Gastroesophageal sphincter (tissue), 4 donors: Measurements from ENCODE around the gene RAPGEFL1. TPM values are rescaled to one million over a fixed set of nuclear protein-coding genes. Genes with fewer than 3 reads are reported as not detected.
"Not testable (repeated sequence)": the region's sequence is repeated elsewhere in the genome, so short reads cannot be mapped to it uniquely, and the experiment has no call there.

ENCODE experiments used
- ATAC-seq: fragments of 150-250 bp; one replicate; pipeline ENCODE4 v1.9.1; 2016; ENCODE audit warnings: mild to moderate bottlenecking, moderate library complexity
- H3K27ac ChIP-seq, 4 donors: fragments of 200-600 bp; sonication (generic) in 3 of 4; 1 replicate in 3 of 4; 2 replicates in 1 of 4; pipeline ENCODE4 v1.5.1; 2016 to 2019
- H3K27me3 ChIP-seq: fragments of 200-600 bp; sonication (generic); one replicate; pipeline ENCODE4 v1.5.1; 2019
- H3K36me3 ChIP-seq, 2 donors: fragments of 200-600 bp; sonication (generic); one replicate each; pipeline ENCODE4 v1.5.1; 2019; ENCODE audit warnings: control low read depth in 1 of 2
- H3K4me1 ChIP-seq, 3 donors: fragments of 200-600 bp; sonication (generic); 1 replicate in 2 of 3; 2 replicates in 1 of 3; pipeline ENCODE4 v1.5.1; 2016 to 2019; ENCODE audit warnings: control low read depth in 2 of 3
- H3K4me3 ChIP-seq, 2 donors: fragments of 200-600 bp; sonication (generic); one replicate each; pipeline ENCODE4 v1.5.1; 2019; ENCODE audit warnings: mild to moderate bottlenecking in 1 of 2, moderate library complexity in 1 of 2
- H3K9me3 ChIP-seq, 3 donors: fragments of 200-600 bp; sonication (generic); one replicate each; pipeline ENCODE4 v1.5.1; 2017 to 2019; ENCODE audit warnings: control low read depth in 2 of 3
- EP300 ChIP-seq: sonication (generic); formaldehyde crosslinking; IDR thresholded peaks from one replicate; pipeline ENCODE4 v1.6.1; 2017; ENCODE audit warnings: antibody characterized with exemption, mild to moderate bottlenecking
- POLR2A ChIP-seq, 2 donors: fragments of 450-650 bp; IDR thresholded peaks; one replicate each; pipeline ENCODE4 v1.6.1; 2017; ENCODE audit warnings: antibody characterized with exemption in 2 of 2, mild to moderate bottlenecking in 2 of 2, moderate library complexity in 1 of 2
- POLR2AphosphoS5 ChIP-seq: sonication (generic); formaldehyde crosslinking; IDR thresholded peaks from one replicate; pipeline ENCODE4 v1.6.1; 2017; ENCODE audit warnings: antibody characterized with exemption
- WGBS, 2 donors: methylation state at CpG; one replicate each; pipeline ENCODE4 v1.1.5; 2018; ENCODE audit warnings: low coverage in 1 of 2; 5-methylcytosine and 5-hydroxymethylcytosine counted together
- total RNA-seq, 4 donors: library from RNA; depleted of rRNA; stranded (reverse); fragments of >200 nt; gene quantifications; one replicate each; pipeline ENCODE4 v1.1.0, GENCODE V29; 2016
- TF ChIP-seq, protein P1 (sequence below), 4 experiments: fragments of 200-600 bp in 2 of 4; fragments of 450-650 bp in 2 of 4; sonication (generic) in 1 of 4; IDR thresholded peaks; one replicate each; pipeline ENCODE4 v1.5.1; 2017 to 2019; ENCODE audit warnings: antibody characterized with exemption in 4 of 4, mild to moderate bottlenecking in 2 of 4, moderate library complexity in 2 of 4

RAPGEFL1 gene
- total RNA-seq, 4 donors from 2014 or later, result 2.4 to 5.2 (median 3.3) TPM

- Histone ChIP-seq H3K9me3 (no peaks in the 10 kb centered on the region), H3K4me1 (peaks cover 0 to 20% (median 4%) of the 10 kb centered on the region in 3 donors), H3K27me3 (no peaks in the 10 kb centered on the region), H3K36me3 (no peaks in the 10 kb centered on the region), H3K27ac (peak overlapping the region in 3 of 4 donors; percentile 95 to 97 (median 97)), H3K4me3 (peak overlapping the region; percentile 47 to 74)
- 64 to 100% methylated on average over 1 to 7 of the region's 7 CpGs for WGBS, 2 donors
- no peak for TF ChIP-seq POLR2A (IDR thresholded peaks at IDR 0.05)
- TF ChIP-seq EP300, result no peak
- no peak for TF ChIP-seq POLR2AphosphoS5
- TF ChIP-seq, protein P1, sequence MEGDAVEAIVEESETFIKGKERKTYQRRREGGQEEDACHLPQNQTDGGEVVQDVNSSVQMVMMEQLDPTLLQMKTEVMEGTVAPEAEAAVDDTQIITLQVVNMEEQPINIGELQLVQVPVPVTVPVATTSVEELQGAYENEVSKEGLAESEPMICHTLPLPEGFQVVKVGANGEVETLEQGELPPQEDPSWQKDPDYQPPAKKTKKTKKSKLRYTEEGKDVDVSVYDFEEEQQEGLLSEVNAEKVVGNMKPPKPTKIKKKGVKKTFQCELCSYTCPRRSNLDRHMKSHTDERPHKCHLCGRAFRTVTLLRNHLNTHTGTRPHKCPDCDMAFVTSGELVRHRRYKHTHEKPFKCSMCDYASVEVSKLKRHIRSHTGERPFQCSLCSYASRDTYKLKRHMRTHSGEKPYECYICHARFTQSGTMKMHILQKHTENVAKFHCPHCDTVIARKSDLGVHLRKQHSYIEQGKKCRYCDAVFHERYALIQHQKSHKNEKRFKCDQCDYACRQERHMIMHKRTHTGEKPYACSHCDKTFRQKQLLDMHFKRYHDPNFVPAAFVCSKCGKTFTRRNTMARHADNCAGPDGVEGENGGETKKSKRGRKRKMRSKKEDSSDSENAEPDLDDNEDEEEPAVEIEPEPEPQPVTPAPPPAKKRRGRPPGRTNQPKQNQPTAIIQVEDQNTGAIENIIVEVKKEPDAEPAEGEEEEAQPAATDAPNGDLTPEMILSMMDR (IDR thresholded peaks at IDR 0.05), result no peak
- ATAC-seq, result no peak
These were observed 40.9 kb downstream of the RAPGEFL1 start for GRCh38 chr17:40218006-40218739.

- ATAC-seq, result peak; percentile 99
- H3K4me3 ChIP-seq, result peak within 1 kb of the TSS; percentile 47 to 74
- no peaks in the 10 kb centered on the region for H3K27me3 ChIP-seq
- TF ChIP-seq, protein P1 (IDR thresholded peaks at IDR 0.05), result peak in 3 of 4 experiments; percentile 73 to 88 (median 83)
- peak; percentile 76 for TF ChIP-seq POLR2AphosphoS5
- TF ChIP-seq POLR2A (IDR thresholded peaks at IDR 0.05), result peak; percentile 29 to 62
- no peak for TF ChIP-seq EP300
- peaks cover 0 to 25% (median 4%) of the 10 kb centered on the region in 3 donors for H3K4me1 ChIP-seq
- H3K9me3 ChIP-seq, result no peaks in the 10 kb centered on the region
- WGBS, 2 donors, result 2 to 8% methylated on average over 11 to 12 of the region's 59 CpGs
- H3K36me3 ChIP-seq, result no peaks in the 10 kb centered on the region
- peak within 1 kb of the TSS; percentile 35 to 97 (median 96) for H3K27ac ChIP-seq
These were observed 41.7 kb downstream of the RAPGEFL1 start, which contains the start of gene WIPF2 for GRCh38 chr17:40218740-40219593. WIPF2 (plus strand) TSS chr17:40219304; CDS start chr17:40256460, 37,156 bp downstream.

DNA sequence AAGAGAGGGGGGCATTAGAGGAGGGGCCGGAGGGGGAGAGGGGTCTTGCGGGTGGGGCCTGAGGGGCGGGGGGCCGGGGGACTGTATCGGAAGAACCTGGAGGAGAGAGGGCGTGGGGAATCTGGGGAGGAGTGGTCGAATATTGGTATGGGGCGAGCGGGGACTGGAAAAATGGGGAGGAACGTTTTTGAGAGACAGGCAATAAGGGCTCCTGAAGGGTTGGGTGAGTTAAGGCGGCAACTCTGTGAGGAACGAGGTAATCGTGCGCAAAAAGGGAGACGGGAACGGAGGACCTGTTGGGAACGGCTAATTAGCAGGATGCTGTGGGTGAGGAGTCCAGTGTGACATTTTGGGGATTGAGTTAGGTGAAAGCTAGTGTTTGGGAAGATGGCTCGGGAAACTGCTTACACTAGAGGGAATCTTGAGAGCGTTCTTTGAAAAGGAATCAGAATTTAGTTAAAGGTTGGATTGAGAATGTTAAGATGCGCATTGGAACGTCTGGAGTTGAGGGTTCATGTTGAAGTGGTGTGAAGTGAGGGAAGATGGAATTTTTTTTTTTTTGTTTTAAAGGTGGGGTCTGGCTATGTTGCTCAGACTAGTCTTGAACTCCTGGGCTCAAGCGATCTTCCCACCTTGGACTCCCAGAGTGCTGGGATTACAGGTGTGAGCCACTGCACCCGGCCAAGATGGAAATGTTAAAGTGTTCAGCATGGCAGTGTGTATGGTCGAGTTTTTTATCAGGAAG lies 42.5 kb downstream of the RAPGEFL1 start:
- TF ChIP-seq, protein P1 (IDR thresholded peaks at IDR 0.05), result no peak
- TF ChIP-seq POLR2AphosphoS5 (no peak), POLR2A (IDR thresholded peaks at IDR 0.05) (no peak), EP300 (no peak)
- ATAC-seq, result peak; percentile 70
- Histone ChIP-seq H3K4me3 (peak overlapping the region; percentile 47 to 74), H3K36me3 (no peaks in the 10 kb centered on the region), H3K4me1 (peaks cover 0 to 31% (median 4%) of the 10 kb centered on the region in 3 donors), H3K9me3 (no peaks in the 10 kb centered on the region), H3K27ac (peak overlapping the region; percentile 35 to 97 (median 96)), H3K27me3 (no peaks in the 10 kb centered on the region)
- 0 to 1% methylated on average over 23 of the region's 24 CpGs for WGBS, 2 donors

GRCh38 chr17:40224718-40225550 lies 47.7 kb downstream of the RAPGEFL1 start:
- WGBS, 2 donors, result 42 to 43% methylated on average over 5 of the region's 5 CpGs
- no peak for ATAC-seq
- no peak overlapping the region for H3K4me3 ChIP-seq
- peaks cover 0 to 20% of the 10 kb centered on the region in 2 donors for H3K36me3 ChIP-seq
- no peak for TF ChIP-seq EP300
- TF ChIP-seq POLR2AphosphoS5, result no peak
- TF ChIP-seq, protein P1 (IDR thresholded peaks at IDR 0.05), result no peak
- no peaks in the 10 kb centered on the region for H3K27me3 ChIP-seq
- H3K4me1 ChIP-seq, result peaks cover 0 to 45% (median 12%) of the 10 kb centered on the region in 3 donors
- peak overlapping the region in 3 of 4 donors; percentile 27 to 49 (median 37) for H3K27ac ChIP-seq
- H3K9me3 ChIP-seq, result no peaks in the 10 kb centered on the region

DNA sequence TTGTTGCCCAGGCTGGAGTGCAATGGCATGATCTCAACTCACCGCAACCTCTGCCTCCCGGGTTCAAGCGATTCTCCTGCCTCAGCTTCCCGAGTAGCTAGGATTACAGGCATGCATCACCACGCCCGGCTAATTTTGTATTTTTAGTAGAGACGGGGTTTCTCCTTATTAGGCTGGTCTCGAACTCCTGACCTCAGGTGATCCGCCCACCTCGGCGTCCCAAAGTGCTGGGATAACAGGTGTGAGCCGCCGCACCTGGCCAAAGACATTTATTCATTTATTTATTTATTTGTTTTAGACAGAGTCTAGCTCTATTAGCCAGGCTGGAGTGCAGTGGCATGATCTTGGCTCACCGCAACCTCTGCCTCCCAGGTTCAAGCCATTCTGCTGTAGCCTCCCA lies 51.9 kb downstream of the RAPGEFL1 start:
- 100% methylated on average over 2 of the region's 14 CpGs; no CpG with 5 or more reads in 1 of the 2 donors for WGBS, 2 donors
- H3K4me1 ChIP-seq, result peaks cover 0 to 26% (median 8%) of the 10 kb centered on the region in 3 donors
- ATAC-seq, result not testable (repeated sequence)

More for the DNA sequence above, 51.9 kb downstream of the RAPGEFL1 start:
- H3K9me3 ChIP-seq, H3K27ac ChIP-seq, H3K4me3 ChIP-seq, H3K27me3 ChIP-seq: not testable (repeated sequence)
- peaks cover 0 to 42% of the 10 kb centered on the region in 2 donors for H3K36me3 ChIP-seq
